Suppressor macrophage treated with lipopolysaccharide for 1 hour (primary cell): Measurements from ENCODE around the gene ADGRD1.
A peak's percentile ranks its signal among the peaks of the same experiment; 100 is the strongest.

ENCODE experiments used
- DNase-seq, 3 donors: peaks; one replicate each; pipeline ENCODE4 v3.0.0-alpha.2; 2020 to 2022

The ADGRD1 gene

DNA sequence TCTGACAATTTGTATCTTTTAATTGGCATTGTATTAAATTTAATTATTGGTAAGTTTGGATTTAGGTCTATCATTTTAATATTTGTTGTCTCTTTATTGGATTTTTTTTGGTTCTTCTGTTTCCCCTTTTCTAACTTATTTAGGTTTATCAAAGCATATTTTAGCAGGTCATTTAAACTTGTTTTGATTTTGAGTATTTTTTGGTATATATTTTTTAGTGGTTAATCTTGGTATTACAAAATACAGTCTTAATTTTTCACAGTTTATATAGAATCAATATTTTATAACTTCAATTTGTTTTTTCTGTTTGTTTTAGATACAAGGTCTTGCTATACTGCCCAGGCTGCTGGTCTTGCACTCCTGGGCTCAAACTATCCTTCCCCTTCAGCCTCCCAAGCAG, 15.5 kb upstream of the ADGRD1 start:
- no peak for DNase-seq

DNA sequence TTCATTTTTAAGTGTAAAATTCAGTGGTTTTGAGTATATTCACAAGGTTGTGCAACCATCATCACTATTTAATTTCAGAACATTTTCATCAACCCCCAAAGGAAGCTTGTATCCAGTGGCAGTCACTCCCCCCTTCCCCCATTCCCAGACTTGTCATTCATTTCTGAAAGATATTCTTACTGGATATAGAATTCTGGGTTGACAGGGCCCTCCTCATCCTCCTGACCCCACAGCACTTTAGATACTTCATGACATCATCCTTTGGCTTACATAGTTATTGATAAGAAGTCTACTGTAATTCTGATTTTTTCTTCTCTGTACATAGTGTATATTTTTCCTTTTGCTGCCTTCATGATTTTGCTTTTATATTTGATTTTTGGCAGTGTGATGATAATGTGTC, 8.8 kb upstream of the ADGRD1 start:
- no peak for DNase-seq

DNA sequence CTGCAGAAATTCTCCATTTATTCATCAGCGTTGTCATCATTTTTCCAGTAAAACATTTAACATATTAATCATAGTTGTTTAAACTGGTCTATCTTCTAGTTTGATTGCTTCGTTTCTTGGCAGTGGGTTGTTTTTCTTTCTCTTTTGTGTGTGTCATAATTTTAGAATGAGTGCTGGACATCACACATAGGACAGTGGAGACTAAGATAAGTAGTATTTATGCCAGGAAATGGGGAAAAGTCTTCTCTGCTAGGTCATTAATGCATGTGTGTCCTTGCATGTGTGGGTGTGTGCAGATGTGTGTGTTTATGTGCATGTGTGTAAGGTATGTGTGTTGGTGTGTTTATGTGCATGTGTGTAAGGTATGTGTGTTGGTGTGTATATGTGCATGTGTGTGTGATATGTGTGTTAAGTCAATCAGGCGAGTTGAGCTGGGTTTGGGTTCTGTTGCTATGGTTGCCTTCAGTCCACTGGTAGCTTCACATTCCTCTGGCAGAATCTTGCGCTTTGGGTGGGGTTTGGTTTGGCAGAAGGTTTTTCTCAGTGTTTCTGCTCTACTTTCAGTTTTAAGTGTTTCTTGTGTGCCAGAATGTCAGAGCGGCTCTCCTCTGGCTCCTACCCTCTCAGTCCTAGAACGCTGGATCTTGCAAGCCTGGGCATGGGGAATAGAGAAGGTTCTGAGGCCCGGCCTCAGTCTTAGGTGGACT, 7.8 kb upstream of the ADGRD1 start:
- no peak for DNase-seq

DNA sequence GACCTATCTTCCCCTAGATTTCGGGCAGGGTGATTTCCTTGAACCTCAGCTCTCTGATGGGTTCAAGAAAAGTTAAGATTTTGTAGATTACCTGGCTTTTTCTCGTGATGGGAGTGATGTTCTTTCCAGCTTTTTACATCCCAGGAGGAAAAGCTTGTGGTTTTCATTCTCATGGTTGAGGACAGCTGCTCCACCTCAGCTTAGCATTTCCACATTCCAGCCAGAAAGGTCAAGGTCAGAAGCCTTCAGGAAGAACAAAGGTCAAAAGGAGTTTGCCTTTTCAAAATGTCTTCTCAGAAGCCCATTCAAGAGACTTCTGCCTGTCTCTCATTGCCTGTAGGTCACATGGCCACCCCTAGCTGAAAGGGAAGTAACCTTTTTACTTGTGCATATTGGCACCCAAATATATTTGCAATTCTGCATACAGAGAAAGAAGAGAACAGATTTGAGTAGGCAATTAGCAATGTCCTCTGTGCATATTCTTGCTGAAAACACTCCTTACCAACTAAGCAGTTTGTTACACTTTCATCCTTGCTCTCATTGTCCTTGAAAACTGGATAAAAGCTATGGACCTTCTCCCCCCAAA, 6.6 kb upstream of the ADGRD1 start:
- DNase-seq, result peak in 2 of 3 donors; percentile 17 to 27

DNA sequence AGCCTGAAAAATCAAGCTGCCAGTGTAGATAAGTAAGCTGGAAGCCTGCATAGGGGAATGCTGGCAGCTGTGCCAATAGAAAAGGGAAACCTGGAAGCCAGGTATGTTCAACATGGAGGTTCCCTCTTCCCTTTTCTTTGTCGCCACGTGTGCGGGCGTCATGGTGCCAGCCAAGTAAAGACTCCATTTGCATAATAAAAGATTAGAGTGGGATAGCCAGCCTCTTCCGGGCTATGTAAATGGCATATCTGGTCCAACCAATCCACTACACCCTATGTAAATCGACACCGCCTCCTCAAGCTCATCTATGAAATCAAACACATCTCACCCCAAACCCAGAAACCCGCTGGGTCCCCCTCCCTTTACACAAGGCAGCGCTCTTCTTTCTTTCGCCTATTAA, 5.6 kb upstream of the ADGRD1 start:
- DNase-seq, result no peak

DNA sequence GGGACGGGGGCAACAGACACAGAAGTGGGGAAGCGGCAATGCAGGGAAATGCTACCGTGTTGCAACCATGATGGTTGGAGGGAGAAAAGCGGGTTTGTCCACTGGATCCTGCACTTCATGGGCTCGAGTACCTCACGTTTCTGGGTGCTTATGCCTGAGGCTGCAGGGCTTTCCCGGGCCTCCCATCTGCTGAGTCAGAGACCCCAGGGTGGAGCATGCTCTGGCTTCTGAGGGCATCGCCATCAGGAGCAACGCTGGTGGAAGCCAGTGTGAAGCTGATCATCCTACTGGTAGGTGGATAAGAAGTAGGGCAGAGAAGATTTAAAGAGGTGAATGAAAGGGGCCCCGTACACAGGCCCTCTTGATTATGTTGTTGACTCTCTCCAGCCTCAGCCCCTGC, 5.0 kb upstream of the ADGRD1 start:
- no peak for DNase-seq

DNA sequence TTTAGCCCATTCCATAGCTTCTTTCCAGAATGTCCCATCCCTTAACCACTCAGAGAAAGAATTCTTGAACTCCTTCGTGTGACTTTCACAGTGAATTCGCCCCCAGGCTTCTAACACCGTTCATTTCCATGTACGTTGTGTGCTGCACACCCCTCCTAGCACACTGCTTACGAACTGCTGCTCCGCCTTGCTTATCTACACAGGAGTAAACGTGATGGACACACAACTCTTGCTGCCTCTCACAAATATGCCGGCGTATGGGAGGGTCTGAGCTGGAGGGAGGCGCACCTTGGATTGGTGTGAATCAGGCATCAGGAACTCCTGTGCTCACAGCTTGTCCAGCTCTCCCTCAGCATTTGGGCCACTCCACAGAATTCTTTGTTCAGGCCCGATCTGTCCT, 3.9 kb upstream of the ADGRD1 start:
- no peak for DNase-seq

DNA sequence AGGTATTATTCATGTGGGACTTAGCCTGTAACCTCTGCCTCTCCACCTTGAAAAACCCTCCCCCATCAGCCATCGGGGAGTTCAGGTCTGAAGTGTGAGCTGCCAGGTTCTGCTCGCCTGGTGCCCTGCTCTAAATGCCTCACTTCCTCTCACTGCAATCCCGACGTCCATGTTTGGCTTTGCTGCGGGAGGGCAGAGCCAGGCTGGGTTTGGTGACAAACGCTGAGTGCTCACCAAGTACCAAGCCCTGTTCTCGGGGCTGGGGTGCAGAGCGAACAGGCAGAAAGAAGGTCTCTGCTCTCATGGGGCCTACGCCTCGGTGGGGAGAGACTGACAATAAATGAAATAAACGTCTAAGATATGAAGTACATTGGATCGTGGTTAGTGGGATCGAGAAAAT, 2.1 kb upstream of the ADGRD1 start:
- DNase-seq, result no peak

DNA sequence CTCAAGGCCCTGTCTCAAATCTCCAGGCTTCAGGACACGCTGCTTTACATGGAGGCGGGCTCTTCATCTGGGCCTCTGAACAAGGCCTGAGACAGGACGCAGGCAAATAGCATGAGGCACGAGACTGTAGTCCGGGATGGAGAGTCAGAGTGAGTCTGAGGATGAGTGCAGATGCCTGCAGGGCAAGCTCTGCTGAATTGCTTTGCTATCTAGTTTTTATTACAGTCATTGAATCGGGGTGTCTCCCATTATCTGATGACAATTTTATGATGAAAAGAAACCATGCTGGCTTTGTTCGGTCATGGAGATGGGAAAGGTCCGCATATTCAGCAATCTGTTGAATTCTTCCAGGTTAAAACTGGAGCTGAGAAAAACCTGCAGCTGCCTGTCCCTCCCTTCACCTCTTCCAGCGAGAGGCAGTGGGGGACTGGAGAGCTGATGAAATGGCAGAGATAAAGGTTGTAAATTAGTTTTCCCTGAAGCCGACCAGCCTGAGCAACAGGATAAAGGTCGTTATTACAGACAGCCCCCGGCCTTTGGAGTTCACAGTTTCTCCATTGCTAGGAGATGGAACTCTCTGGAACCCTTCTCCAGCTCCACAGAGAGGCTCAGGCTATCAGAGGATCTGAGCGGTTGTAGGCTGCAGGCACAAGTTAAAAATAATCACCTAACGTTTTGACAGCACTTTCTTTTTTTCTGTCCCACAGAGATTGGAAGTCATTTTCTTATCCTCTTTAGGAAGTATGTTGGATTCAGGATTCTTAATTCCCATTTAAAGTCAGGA, 1.3 kb upstream of the ADGRD1 start:
- no peak for DNase-seq

DNA sequence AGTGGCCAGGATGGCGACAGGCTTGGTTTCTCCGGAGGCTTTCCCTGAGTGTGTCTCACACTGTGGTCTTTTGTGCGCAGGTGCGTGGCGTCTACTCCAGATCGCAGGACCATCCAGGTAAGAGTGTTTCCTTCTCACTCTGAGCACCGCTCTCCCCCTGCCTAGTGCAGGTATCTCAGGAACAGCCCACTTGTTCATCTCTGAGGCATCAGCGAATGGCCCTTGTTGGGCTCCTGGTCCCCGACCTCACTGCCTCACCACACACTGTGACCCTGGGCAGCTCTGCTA, 781 bp downstream of the ADGRD1 start:
- no peak for DNase-seq

DNA sequence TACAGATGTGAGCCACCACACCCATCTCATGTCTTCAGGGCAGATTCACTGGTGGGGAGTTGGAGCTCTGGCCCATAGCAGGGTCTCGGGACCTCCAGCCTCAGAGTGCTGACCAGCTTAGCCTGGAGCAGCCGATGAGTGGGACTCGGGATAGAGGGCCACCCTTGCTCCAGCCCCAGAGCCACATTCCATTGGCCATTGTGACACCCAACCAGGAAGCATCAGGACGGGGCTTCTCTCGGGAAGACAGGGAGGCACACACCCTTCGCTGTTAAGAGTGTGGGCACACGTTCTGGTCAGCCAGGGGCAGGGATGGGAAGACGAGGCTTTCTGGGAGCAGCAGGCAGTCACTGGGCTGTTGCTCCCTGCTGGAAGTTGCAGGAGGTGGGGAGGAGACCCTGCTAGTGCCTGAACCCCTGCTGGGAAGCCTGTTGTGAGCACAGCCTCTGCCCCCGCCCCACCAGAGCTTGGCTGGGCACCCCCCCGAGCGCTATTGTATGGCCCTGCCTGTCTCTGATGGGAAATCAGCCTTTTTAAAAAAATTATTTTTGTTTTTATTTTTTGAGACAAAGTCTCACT, 1.6 kb downstream of the ADGRD1 start:
- no peak for DNase-seq

DNA sequence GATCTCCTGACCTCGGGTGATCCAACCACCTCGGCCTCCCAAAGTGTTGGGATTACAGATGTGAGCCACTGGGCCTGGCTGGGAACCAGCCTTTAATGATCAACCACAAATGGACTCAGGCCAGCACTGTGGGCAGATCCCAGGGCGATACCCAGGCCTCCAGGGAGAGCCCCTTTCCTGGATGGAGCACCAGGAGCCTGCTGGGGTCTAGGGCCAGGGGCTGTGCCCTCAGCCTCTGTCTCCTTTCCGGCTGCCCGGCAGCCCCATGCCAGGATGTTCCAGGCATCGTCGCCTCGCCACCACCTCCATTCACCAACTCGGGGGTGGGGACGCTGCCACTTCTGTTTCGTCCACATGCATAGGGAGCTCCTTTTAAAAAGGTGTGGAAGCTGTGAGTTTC, 2.3 kb downstream of the ADGRD1 start:
- DNase-seq, result no peak

DNA sequence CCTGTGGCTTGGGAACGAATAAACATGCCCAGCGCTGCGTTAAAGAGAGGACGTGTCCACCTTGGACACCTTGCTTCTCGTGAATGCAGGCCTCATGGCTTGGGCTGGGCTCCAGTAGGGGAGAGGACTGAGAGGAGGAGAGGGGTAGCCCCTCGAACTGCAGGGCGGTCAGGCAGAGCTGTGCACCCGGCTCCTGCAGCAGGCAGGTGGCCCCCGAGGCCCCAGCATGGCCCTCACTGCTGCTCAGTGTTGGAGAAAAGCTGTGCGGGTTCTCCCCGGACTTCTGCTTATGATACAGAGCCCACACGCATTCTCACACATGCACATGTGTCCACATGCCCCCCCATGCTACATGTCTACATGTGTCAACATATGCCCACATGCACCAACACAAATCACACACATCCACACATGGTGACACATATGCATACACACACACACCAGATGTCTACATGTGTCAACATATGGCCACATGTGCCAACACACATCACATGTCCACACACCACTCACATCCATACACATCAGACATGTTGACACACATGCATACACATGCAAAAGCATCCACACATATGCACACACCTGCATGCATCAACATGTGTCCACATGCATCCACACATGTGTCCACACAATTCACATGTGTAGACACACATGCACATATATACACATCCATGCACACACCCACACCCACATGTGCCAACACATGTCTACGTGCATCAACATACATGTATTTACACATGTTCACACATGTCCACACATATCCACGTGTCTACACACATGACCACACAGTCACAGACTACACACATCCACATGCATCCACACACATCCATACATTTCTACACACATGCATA, 3.0 kb downstream of the ADGRD1 start:
- DNase-seq, result no peak

DNA sequence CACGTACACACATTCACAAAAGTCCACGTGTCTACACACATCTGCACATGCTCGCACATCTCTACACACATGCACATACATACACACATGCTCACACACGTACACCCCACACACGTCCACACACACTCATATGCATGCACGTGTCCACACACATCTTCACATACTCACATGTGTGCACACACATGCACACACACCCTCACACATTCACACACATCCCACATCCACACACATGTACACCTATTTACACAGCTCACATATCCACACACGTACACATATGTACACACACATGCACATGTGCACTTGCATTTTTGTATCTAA, 3.6 kb downstream of the ADGRD1 start:
- no peak for DNase-seq

DNA sequence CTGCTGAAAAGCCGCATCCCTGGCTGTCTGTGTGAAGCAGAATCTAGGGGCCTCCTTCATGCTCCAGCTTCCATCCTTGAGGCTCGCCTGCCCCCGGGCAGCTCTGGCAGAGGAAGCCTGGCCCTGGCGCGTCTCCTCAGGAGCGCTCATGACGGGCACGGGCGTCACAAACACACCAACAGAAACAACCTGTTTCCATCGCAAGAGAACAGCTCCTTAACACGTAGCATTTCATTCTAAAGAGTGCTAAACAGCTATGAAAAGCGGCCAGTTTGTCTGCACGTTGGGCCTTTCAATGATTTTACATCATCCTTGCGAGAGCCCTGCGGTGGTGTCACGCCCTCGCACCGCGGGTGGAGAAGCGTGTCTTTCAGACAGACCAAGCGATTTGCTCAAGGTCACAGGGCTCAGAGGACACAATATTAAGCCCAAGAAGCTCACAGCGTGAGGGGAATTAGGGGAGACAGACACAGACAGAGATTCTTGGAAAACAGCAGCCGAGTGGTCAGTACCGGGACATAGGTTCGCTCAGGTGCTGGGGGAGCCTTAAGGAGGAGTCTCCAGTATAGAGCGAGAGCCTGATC, 4.9 kb downstream of the ADGRD1 start:
- no peak for DNase-seq

DNA sequence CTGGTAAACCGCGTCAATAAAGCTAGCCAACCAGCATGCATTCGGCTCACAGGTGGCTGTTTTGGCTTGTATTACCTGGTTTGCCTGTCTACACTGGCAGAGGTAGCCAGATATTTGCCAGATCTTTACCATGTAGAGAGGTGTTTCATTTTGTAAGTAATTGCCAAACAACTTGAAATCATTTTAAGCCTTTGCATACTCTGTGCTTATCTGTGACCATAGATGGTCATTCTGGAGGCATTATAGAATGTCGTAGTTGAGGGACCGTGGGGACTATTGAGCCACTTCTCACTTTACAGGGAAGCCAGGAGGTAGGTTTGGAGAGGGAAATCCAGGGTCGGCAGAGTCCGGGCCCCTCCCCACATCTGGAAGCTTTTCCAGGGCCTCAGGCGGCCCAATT, 5.9 kb downstream of the ADGRD1 start:
- DNase-seq, result no peak

DNA sequence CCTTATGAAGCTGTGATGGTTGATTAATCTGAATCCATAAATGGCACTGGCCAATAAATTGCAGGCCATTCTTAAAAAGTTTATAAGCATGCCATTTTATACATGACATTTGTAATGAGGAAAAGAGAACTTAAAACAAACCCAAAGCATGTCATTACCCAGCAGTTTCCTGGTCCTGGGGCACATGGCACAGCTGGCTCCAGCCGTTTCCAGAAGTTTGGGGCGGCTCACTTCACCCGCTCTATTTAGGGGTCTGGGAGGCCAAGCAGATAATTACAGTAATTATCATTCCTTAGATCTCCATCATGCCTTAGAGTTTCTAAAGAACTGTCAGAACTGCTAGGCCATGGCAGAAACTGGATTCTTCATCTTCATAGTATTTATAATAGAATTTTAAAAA, 6.4 kb downstream of the ADGRD1 start:
- no peak for DNase-seq

DNA sequence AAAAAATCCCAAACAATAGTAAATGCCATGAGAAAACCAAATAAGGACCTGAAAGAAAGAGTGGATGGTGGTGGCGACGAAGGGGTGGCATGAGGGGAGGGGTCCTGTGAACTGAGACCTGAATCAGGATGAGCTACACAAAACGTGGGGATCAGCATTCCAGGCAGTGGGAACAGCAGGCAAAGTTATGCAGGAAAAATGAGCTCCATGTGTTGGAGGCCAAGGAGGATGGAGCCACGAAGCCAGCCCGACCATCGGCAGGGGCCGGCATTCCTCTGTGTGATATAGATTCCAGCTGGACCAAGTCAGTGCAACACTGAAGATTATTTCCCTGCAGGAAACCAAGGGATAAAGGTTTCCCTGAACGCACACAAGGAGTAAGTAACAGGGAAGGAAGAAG, 7.1 kb downstream of the ADGRD1 start:
- DNase-seq, result no peak

DNA sequence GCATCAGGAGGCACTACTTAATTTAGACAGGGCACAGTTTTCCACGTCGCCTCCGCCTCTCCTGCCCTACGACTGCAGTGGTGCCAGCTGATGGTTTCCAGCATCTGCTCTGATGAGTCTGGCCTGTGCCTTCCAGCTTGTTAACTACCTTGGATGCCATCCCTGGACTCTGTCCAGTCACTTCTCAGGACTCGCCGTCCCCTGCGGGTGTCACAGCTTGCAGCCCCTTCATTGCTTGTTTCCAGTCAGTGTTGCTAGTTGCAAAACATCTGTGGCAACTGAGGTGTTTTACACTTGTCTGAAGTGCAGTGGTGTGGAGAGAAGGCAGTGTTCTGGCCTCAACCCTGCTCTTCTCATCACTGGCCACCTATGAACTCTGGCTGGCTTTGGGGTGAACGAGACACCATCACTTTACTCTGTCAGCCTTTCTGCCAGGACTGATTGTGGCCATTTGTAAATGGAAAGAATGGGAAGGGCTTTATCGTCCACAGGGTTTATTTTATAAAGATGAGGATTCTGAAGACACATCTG, 8.3 kb downstream of the ADGRD1 start:
- DNase-seq, result no peak

DNA sequence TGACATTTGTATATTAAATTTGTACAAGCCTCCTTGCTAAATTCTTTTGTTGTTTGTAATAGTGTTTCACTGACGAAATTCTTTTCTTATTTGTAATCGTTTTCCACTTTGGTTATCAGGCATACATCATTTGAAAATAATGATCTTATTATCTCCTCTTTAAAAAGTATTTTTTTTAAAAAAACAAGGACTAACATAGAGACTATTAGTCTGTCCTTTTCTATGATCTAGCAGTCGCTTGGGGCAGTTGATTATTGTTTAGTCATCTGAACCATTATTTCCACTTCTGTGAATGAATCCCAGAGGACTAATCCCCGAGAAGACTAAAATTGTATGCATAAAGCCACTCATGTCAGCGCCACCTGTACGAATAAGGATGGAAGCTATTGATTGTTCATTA, 11.5 kb downstream of the ADGRD1 start:
- DNase-seq, result no peak

DNA sequence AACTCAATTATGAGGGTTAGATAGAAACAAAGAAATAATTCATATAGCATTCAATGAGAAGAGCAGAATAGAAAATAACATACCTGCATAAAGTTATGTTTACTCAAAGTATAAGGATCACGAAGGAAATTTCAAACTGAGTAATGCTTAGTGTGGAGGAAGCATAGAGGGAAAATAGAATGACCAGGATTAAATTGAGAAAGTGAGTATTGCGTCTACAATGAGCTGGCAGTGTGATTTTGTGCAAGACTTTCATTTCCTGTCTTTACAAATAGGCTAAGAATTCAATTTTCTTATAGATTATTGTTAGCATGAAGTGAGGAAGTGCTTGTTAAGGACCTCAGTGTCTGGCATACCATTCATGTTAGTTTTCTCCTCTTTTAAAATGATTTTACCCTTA, 12.0 kb downstream of the ADGRD1 start:
- peak; percentile 55 to 90 (median 87) for DNase-seq

DNA sequence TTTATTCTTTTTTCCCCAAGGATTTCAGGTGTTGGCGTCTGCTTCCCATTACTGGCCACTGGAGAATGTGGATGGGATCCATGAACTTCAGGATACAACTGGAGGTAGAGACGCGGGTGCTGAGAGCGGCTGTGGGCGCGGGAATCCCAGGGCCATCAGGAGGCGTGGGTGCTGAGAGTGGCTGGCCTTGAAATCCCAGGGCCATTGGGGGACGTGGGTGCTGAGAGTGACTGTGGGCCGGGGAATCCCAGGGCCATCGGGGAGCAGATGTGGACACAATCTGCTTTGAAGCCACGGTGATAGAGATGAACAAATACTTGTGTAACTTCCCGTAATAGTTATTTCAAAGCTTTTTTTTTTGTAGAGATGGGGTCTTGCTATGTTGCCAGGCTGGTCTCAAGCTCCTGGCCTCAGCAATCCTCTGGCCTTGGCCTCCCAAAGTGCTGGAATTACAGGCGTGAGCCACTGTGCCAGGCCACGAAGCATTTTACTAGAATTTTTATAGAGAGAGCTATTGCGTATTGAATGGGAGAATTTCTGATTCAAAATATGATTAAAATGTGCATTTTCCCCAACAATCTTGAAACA, 12.8 kb downstream of the ADGRD1 start:
- peak; percentile 87 to 90 (median 89) for DNase-seq
